ENCODE data around the gene LRRC73.

The LRRC73 gene

DNA sequence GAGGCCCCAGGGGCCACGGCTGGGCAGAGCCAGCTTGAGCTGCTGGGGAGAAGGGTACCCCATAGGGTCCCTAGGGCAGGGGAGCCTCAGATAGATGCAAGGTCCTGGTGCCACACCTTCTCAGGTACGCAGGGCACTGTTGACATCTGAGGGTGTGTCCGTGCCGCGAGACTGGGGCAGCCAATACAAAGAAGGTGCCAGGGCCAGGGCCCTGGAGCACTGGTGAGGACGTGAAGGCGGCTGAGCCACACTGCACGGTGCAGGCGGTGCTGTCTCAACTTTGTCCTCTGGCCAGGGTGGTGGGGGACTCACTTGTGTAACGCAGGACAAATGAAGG lies 649 bp upstream of the LRRC73 start:
- peak overlapping the region; percentile 27 for H4K8ac ChIP-seq (ENCODE audit: low read length)
- no peak overlapping the region for H3K23ac ChIP-seq (ENCODE audit: low read length in 2 of 2)
- H3K36me3 ChIP-seq (ENCODE audit: control insufficient read depth in 1 of 2, insufficient read depth in 2 of 2, low read depth in 1 of 2, low read length in 2 of 2) = peaks cover 46 to 54% of the 10 kb centered on the region in 2 experiments
- H2AK5ac ChIP-seq (ENCODE audit: low read length, severe bottlenecking) = no peak overlapping the region
- H3K4ac ChIP-seq (ENCODE audit: low read depth in 1 of 2, low read length in 2 of 2) = peak overlapping the region in 1 of 2 experiments; percentile 24
- H3K9me3 ChIP-seq (ENCODE audit: control insufficient read depth, low read length) = no peaks in the 10 kb centered on the region
- DNase-seq = no peak
- peaks cover 11% of the 10 kb centered on the region for H3K79me1 ChIP-seq (replicated peaks; ENCODE audit: low read length, poor library complexity, severe bottlenecking)
- peak overlapping the region; percentile 87 for H3K9ac ChIP-seq (ENCODE audit: low read length)
- no peak overlapping the region for H3K27ac ChIP-seq (ENCODE audit: low read length, poor library complexity, severe bottlenecking)
- peak overlapping the region; percentile 65 to 76 for H3K4me3 ChIP-seq (ENCODE audit: insufficient read depth in 1 of 2, low read depth in 1 of 2, low read length in 2 of 2)
- H3K14ac ChIP-seq (ENCODE audit: low read length in 2 of 2) = no peak overlapping the region
- no peak overlapping the region for H2AFZ ChIP-seq (ENCODE audit: low read depth, low read length)
- peak overlapping the region; percentile 64 for H3K4me2 ChIP-seq (ENCODE audit: low read length, poor library complexity, severe bottlenecking)
- no peak overlapping the region for H3K18ac ChIP-seq (ENCODE audit: low read depth in 1 of 2, low read length in 2 of 2)
- peaks cover 0 to 19% of the 10 kb centered on the region in 2 experiments for H3K27me3 ChIP-seq (ENCODE audit: control insufficient read depth in 1 of 2, insufficient read depth in 1 of 2, low read length in 2 of 2)
- H3K4me1 ChIP-seq (ENCODE audit: control insufficient read depth, insufficient read depth, low read depth, low read length) = peaks cover 23% of the 10 kb centered on the region
- H2BK12ac ChIP-seq (ENCODE audit: low read length in 2 of 2) = peak overlapping the region in 1 of 2 experiments; percentile 17
- 79% methylated on average over 9 of the region's 10 CpGs for WGBS
- peak overlapping the region; percentile 64 for H2BK15ac ChIP-seq (ENCODE audit: low read depth, poor library complexity, severe bottlenecking)
- no peak overlapping the region for H2BK120ac ChIP-seq (ENCODE audit: low read depth, low read length)
- H4K91ac ChIP-seq (ENCODE audit: low read length) = no peak overlapping the region
- no peak overlapping the region for H2BK5ac ChIP-seq (ENCODE audit: low read depth, low read length, poor library complexity, severe bottlenecking)

DNA sequence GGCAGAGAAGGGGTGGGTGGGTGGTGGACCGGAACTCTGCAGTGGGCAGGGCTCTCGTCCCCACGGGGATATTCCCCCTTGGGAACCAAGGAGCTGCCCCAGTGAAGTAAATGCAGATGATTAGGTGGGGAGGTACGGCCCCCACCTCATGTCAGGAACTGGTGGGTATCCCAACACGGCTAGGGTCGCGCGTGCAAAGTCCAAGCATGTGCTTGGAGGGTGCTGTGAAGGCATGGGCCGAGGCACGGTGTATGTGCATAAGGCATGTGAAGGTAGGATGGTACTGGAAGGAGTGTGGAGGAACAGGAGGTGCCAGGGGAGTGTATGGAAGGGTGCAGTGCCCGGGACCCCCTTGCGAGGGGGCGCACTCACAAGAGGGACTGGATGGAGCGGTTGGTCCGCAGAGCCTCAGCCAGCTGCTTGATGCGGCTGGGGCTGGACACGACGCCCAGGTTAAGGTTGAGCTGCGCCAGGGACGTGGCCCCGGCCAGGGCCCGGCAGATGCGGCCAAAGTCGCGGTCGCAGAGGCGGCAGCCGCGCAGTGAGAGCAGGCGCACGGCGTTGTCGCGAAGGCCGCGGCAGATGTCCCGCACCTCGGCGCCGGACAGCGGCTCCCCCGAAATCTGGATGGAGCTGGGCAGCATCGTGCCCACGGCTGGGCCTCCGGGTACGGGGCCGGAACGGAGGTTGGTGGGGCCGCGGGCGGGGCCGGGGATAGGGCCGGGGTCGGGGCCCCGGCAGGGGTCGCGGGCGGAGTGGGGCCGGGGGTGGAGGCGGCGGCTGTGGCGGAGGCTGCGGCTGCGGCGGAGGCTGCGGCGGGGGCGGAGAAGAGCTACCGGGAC lies 783 bp downstream of the LRRC73 start:
- peak; percentile 6 for DNase-seq
- peak overlapping the region in 1 of 2 experiments; percentile 88 for H3K23ac ChIP-seq (ENCODE audit: low read length in 2 of 2)
- H2BK5ac ChIP-seq (ENCODE audit: low read depth, low read length, poor library complexity, severe bottlenecking) = no peak overlapping the region
- H3K4me1 ChIP-seq (ENCODE audit: control insufficient read depth, insufficient read depth, low read depth, low read length) = peaks cover 16% of the 10 kb centered on the region
- no peak overlapping the region for H3K4ac ChIP-seq (ENCODE audit: low read depth in 1 of 2, low read length in 2 of 2)
- H2BK120ac ChIP-seq (ENCODE audit: low read depth, low read length) = no peak overlapping the region
- no peak overlapping the region for H3K27ac ChIP-seq (ENCODE audit: low read length, poor library complexity, severe bottlenecking)
- no peaks in the 10 kb centered on the region for H3K9me3 ChIP-seq (ENCODE audit: control insufficient read depth, low read length)
- H3K79me1 ChIP-seq (replicated peaks; ENCODE audit: low read length, poor library complexity, severe bottlenecking) = peaks cover 11% of the 10 kb centered on the region
- WGBS = 14% methylated on average over 59 of the region's 69 CpGs
- peak overlapping the region; percentile 80 for H2AFZ ChIP-seq (ENCODE audit: low read depth, low read length)
- peak overlapping the region; percentile 65 to 76 for H3K4me3 ChIP-seq (ENCODE audit: insufficient read depth in 1 of 2, low read depth in 1 of 2, low read length in 2 of 2)
- H3K14ac ChIP-seq (ENCODE audit: low read length in 2 of 2) = peak overlapping the region in 1 of 2 experiments; percentile 84
- H2BK12ac ChIP-seq (ENCODE audit: low read length in 2 of 2) = peak overlapping the region in 1 of 2 experiments; percentile 11
- peaks cover 0 to 19% of the 10 kb centered on the region in 2 experiments for H3K27me3 ChIP-seq (ENCODE audit: control insufficient read depth in 1 of 2, insufficient read depth in 1 of 2, low read length in 2 of 2)
- peak overlapping the region; percentile 64 for H3K4me2 ChIP-seq (ENCODE audit: low read length, poor library complexity, severe bottlenecking)
- H3K18ac ChIP-seq (ENCODE audit: low read depth in 1 of 2, low read length in 2 of 2) = peak overlapping the region in 1 of 2 experiments; percentile 74
- H2BK15ac ChIP-seq (ENCODE audit: low read depth, poor library complexity, severe bottlenecking) = no peak overlapping the region
- H3K36me3 ChIP-seq (ENCODE audit: control insufficient read depth in 1 of 2, insufficient read depth in 2 of 2, low read depth in 1 of 2, low read length in 2 of 2) = peaks cover 52% of the 10 kb centered on the region in 2 experiments
- no peak overlapping the region for H4K8ac ChIP-seq (ENCODE audit: low read length)
- H3K9ac ChIP-seq (ENCODE audit: low read length) = peak overlapping the region; percentile 87
- no peak overlapping the region for H2AK5ac ChIP-seq (ENCODE audit: low read length, severe bottlenecking)
- no peak overlapping the region for H4K91ac ChIP-seq (ENCODE audit: low read length)

DNA sequence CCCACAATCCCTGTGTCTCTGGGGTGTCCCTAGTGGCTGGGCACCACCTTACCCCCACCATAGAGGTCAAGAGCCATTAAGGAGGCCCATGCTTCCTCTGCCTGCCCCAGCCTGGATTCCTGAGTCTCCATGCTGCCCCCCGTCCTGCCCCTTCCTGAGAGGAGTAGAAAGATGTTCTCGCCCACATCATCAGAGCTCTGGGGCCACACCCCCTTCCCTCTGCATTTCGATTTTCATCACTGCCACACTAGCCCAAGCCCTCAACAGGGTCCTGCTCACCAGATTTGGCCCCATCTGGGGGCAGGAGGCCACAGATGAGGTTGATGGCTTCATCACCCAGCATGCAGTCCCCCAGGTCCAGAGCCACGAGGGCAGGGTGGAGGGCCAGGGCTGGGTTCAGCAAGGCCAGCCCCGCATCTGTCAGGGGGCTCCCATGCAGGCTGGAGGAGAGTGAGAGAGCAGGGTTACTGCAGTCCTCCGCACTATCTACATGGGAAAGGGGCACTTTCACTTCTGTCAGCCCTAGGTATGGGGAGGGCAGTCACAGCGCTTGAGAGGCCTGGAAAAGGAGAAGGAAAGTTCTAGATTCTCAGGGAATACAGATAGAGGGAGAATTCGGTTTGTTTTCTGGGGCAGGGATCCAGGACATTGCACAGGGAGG lies 1.5 kb downstream of the LRRC73 start:
- peak overlapping the region; percentile 67 for H3K9ac ChIP-seq (ENCODE audit: low read length)
- peaks cover 9% of the 10 kb centered on the region for H3K79me1 ChIP-seq (replicated peaks; ENCODE audit: low read length, poor library complexity, severe bottlenecking)
- H2AK5ac ChIP-seq (ENCODE audit: low read length, severe bottlenecking) = no peak overlapping the region
- no peak overlapping the region for H3K27ac ChIP-seq (ENCODE audit: low read length, poor library complexity, severe bottlenecking)
- peaks cover 0 to 19% of the 10 kb centered on the region in 2 experiments for H3K27me3 ChIP-seq (ENCODE audit: control insufficient read depth in 1 of 2, insufficient read depth in 1 of 2, low read length in 2 of 2)
- peaks cover 16% of the 10 kb centered on the region for H3K4me1 ChIP-seq (ENCODE audit: control insufficient read depth, insufficient read depth, low read depth, low read length)
- H2BK12ac ChIP-seq (ENCODE audit: low read length in 2 of 2) = no peak overlapping the region
- H3K36me3 ChIP-seq (ENCODE audit: control insufficient read depth in 1 of 2, insufficient read depth in 2 of 2, low read depth in 1 of 2, low read length in 2 of 2) = peaks cover 52 to 53% of the 10 kb centered on the region in 2 experiments
- no peak overlapping the region for H3K23ac ChIP-seq (ENCODE audit: low read length in 2 of 2)
- no peak overlapping the region for H2AFZ ChIP-seq (ENCODE audit: low read depth, low read length)
- no peak for DNase-seq
- no peak overlapping the region for H4K91ac ChIP-seq (ENCODE audit: low read length)
- peak overlapping the region; percentile 20 for H4K8ac ChIP-seq (ENCODE audit: low read length)
- H3K14ac ChIP-seq (ENCODE audit: low read length in 2 of 2) = no peak overlapping the region
- H2BK5ac ChIP-seq (ENCODE audit: low read depth, low read length, poor library complexity, severe bottlenecking) = no peak overlapping the region
- WGBS = 82% methylated on average over 8 of the region's 8 CpGs
- H3K18ac ChIP-seq (ENCODE audit: low read depth in 1 of 2, low read length in 2 of 2) = no peak overlapping the region
- H3K4me2 ChIP-seq (ENCODE audit: low read length, poor library complexity, severe bottlenecking) = no peak overlapping the region
- H3K9me3 ChIP-seq (ENCODE audit: control insufficient read depth, low read length) = no peaks in the 10 kb centered on the region
- H3K4ac ChIP-seq (ENCODE audit: low read depth in 1 of 2, low read length in 2 of 2) = no peak overlapping the region
- H2BK120ac ChIP-seq (ENCODE audit: low read depth, low read length) = no peak overlapping the region
- H3K4me3 ChIP-seq (ENCODE audit: insufficient read depth in 1 of 2, low read depth in 1 of 2, low read length in 2 of 2) = peak overlapping the region in 1 of 2 experiments; percentile 76
- no peak overlapping the region for H2BK15ac ChIP-seq (ENCODE audit: low read depth, poor library complexity, severe bottlenecking)
